ENCODE measurements around the gene DPT.

Gene DPT

DNA sequence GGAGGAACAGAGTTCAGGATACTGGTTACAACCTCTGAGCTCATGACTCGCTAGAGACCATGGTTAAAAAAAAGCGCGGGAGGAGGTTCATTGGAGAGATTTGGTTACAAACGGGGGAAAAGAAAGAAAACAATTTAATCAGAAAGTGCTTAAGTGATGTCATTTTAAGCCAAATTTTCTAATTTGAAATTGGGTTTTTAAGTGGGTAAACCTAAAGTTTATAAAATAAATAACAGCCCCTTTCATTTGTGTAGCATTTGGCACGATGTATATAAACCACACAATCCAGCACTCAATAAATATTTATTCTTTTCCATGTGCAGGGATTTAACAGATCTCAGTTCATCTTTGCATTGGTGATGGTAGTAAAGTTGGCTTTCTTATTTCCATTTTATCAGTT lies 7.0 kb upstream of the DPT start:
- no peak for DNase-seq (ENCODE audit: low read depth)

- DNase-seq (ENCODE audit: low read depth): no peak
Observed at GRCh38 chr1:168734946-168735345, 5.9 kb upstream of the DPT start.

- DNase-seq (ENCODE audit: low read depth): no peak
Observed at GRCh38 chr1:168734271-168734670, 5.3 kb upstream of the DPT start.

GRCh38 chr1:168733241-168733640 lies 4.2 kb upstream of the DPT start:
- no peak for DNase-seq (ENCODE audit: low read depth)

DNA sequence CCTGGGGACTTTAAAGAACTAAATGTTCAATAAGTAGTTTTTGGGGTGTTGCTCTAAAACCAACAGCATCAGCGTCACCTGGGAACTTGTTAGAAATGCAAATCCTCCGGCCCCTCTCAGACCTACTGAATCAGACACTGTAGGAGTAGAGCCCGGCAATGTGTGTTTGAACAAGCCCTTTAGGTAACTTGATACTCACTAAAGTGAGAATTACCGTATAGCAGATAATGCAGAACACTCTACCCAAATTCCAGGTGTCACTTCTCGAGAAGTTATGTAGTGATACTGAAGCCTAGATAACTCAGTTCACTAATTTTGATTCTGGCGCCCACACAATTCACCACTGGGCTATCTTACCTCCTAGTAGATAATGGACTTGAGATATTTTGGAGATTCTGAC lies 3.7 kb upstream of the DPT start:
- DNase-seq (ENCODE audit: low read depth): no peak

GRCh38 chr1:168731244-168731953 lies 2.4 kb upstream of the DPT start:
- no peak for DNase-seq (ENCODE audit: low read depth)

DNA sequence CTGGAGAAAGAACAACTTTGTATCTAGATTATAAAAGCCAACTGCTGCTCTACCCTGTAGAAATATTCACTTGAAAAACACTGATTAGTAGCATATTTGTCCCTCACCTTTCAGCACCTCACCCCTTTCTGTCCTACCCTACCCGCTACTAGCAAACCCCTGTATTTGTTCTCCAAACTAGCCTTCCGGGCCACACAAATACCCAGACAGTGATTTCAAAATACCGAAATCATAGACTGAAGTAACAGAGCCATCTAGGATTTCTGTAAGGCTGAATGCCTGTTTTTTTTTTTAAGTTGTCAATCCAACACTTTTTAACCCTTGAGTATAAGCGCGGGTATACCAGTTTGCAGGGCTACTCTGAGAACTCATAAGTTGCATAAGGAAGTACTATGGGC lies 398 bp upstream of the DPT start:
- no peak for DNase-seq (ENCODE audit: low read depth)

DNA sequence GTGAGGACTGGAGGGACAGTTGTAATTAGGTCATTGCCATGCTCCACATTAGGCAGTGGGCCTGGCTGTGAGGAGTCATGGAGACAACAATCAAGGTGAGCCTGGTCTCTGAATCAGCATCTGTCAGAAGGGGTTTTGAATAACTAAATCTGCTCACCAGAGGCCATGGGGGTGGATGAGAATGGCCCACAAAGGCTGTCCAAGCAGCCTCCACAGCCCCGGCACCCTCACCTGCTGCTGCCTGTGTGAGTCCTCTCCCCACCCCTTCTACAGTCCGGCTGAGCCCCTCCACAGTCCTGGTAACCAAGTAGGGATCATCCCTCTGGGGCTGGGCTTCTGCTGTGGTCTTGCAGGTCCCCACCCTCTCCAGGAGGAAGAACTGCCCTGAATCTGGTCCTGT lies 2.3 kb downstream of the DPT start:
- no peak for DNase-seq (ENCODE audit: low read depth)

- no peak for DNase-seq (ENCODE audit: low read depth)
Observed at GRCh38 chr1:168726281-168726680, 2.7 kb downstream of the DPT start.

DNA sequence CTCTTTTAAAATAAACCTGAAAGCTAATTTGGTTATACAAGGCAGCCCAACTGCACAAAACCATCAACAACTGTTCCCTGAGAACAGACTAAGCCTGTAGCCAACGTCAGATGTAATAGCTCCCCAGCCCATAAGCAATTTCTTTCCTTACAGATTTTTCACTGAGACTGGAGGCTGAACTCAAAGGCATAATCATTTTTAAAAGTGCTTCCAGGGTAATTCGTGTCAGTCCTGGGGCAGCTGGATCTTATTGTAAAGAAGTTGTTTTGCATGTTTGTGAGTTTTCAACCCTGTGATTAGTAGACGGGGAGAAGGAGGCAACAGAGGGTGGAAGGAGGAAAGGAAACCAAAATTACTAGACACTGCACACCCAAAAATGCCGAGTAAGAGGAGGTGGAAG lies 3.2 kb downstream of the DPT start:
- DNase-seq (ENCODE audit: low read depth): no peak

DNA sequence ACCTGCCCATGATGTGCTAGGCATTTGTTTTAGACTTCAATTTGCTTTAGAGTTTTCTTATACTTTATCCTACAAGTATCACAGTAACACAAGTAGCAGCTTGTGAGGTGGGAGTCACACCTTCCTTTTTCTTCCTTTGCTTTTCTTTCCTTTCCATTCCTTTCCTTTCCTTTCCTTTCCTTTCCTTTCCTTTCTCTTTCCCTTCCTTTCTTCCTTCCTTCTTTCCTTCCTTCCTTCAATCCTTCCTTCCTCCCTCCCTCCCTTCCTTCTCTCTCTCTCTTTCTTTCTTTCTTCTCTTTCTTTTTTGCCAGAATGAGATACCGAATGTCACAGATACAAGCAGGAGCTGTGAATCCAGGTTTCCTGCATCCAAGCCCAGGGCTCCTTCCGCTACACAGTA lies 3.9 kb downstream of the DPT start:
- no peak for DNase-seq (ENCODE audit: low read depth)

DNA sequence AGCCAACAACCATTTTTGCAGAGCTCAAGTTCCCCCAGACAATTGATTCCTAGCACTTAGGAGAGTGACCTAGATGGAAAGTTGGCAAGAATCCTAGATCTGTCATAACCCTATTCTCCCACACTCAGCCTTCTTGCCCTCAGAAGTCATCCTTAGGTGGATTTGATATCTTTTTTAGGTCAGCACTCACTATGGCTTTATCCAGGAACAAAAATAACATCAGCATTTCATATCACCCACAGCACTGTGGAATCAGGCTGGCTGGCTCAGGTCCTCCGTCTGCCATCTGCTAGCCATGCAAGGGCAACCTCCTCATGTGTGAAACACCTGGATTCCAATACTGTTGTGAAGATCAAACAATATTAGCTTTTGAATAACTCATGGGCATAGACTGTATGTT lies 6.0 kb downstream of the DPT start:
- DNase-seq (ENCODE audit: low read depth): no peak

DNA sequence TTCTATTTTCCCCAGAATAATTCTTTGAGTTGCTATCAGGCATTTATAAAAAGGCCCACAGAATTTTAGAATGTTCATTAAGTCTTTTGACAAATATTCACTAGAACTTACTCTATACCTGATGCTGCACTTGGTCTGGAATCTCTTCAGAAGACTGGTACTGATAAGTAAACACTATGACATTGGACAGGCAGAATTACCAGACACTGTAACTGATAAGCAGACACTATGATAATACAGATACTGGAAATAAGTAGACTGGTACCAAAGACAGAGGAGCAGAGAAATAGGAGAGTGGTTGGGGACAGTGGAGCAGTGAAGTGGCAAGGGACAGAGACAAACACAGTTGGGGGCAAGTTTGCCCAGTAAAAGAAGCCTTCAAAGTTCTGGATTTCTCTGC lies 8.2 kb downstream of the DPT start:
- DNase-seq (ENCODE audit: low read depth): no peak

DNA sequence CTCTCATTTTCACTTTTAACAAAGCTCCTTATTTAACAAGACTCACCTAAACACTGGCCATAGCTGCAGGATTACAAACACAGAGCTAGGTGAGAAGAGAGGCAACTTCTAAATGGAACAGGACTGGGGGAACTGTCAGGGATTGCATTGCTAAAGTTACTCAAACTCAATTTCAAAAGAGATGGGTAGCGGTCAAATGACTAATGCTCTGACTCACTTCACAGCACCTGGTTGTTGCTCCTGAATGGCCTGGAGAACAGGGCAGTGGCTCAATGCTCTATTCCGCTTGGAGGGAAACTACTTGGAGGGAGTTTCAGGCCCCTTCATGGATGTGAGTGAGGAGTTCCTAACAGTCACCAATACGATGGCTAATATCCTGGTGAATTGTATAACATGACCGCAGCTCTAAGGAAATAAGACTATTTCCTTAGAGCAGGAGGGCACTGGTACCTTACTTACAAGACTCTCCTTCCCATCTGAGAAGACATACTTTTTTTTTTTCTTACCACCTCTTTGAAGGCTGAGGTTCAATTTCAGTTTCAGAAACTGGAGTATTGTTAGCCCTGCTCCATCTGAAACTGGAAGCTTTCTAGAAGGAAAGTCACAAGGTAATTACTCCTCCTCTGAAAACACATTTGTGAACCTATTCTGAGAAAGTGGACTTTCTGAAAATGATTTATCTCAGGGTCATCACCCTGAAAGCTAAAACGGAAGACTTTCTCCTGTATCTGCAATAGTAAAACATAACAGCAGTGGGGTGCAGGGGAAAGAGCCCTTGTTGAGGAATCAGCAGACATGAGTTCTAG lies 9.5 kb downstream of the DPT start:
- no peak for DNase-seq (ENCODE audit: low read depth)

DNA sequence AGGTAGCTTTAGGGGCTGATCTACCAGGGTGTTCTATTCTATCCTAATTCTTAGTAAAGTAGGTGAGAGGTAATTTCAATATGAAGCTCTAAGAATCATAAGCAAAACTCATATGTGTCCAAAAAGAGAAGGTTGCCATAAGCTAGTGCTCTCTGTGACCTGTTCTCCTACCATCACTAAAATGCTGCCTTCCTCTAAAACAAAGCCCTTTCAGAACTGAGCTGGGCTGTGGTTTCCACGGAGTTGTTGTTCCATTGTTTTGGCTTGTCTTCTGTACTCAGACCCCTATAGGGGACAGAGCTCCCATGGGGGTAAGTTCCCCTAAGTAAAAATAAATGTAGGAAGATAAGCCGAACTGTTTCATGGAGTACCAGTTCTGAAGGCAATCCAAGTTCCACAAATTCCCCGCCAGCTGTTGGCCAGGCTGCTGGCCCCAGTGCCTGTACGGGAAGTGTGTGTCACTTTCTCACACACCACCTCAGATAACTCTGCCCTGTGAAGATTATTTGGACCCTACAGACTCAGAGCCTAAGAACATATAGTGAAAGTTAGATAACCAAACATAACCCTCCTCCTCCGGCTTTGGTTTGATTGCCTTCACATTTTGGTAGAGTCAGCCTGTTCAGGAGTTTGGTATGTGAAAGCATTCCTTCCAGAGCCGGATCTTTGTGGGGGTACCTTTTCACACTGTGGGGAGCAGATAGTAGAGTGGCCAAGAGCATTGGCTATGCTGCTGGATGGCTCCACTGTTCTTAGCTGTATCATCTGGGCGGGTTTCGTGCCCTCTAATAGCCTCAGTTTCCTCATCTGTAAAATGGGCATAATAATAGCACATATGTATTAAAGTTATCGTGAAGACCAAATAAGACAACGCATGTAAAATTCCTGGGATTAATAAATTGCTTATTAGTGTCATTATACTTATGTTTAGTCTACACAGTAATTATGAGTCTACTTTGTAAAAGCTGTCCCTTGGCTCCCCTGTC lies 10.8 kb downstream of the DPT start:
- DNase-seq (ENCODE audit: low read depth): no peak

GRCh38 chr1:168714012-168714411 lies 15.0 kb downstream of the DPT start:
- no peak for DNase-seq (ENCODE audit: low read depth)

GRCh38 chr1:168709405-168710363 lies 19.3 kb downstream of the DPT start:
- DNase-seq (ENCODE audit: low read depth): no peak

GRCh38 chr1:168708698-168709404 lies 20.2 kb downstream of the DPT start:
- no peak for DNase-seq (ENCODE audit: low read depth)

DNA sequence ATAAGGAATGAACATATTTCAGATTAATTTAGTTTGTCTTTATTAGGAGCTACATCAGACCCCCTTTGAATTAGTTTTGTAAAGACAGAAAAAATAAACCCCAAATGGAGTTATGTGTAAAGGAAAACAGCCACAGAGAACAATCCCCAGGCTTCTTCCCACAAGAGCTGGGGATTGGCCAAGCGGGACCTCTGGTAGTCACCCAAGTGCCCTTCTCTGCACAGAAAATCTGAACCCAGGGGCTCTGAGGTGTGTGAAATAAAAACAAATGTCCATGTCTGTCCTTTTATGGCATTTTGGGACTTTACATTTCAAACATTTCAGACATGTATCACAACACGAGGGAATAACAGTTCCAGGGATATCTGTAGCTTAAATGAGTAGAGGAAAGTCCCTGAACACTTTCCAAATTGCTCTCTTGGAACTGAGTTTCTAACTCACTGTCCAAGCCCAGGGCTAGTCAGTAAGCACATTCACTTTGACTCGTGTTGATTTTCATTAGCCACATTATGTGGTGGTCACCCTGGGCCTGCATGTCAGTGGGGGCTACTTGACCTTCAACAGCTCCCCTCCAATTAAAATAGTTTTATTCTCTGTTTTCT lies 22.5 kb downstream of the DPT start:
- no peak for DNase-seq (ENCODE audit: low read depth)

DNA sequence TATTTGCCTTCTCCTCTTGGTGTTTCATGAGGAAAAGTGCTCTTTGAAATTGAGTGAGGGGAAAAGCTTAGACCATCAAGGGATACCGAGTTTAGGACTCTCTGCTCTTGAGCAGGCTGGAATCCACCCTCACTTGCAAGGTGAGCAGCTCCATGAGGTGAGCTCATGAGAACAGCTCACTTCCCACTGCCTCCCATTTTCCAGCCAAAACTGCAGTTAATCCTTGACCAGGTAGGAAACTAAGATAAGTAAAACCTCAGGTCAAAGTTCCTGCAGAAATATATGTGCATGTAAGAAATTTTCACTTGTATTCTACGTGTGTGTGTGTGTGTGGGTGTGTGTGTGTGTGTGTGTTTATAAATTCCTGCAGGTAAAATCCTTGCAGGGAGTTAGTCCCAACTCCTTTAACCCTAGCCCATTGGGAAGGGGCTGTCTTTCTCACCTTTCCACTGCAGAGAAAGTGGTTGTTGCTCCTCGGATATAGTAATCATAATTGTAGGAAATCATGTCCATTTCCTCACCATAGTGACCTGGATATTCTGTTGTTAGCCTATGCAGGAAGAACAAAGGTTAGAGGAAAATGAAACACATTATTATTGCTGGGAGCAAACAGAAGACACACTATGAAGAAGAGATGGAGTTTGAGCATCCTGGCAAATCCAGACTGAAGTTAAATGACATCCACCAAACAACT lies 28.3 kb downstream of the DPT start:
- no peak for DNase-seq (ENCODE audit: low read depth)
